HG02870 (cell line): ENCODE data around the gene CHERP.
"Not testable (repeated sequence)": the region's sequence is repeated elsewhere in the genome, so short reads cannot be mapped to it uniquely, and the experiment has no call there.

Source experiments
- ATAC-seq: cut with Tn5 transposase; IDR thresholded peaks from one replicate; pipeline ENCODE4 v1.9.1; 2021; ENCODE audit warnings: mild to moderate bottlenecking, moderate library complexity; ENCODE audit not compliant: unreplicated experiment

The CHERP gene

GRCh38 chr19:16482745-16483144 is 59.5 kb downstream of the CHERP start:
- no peak for ATAC-seq

DNA sequence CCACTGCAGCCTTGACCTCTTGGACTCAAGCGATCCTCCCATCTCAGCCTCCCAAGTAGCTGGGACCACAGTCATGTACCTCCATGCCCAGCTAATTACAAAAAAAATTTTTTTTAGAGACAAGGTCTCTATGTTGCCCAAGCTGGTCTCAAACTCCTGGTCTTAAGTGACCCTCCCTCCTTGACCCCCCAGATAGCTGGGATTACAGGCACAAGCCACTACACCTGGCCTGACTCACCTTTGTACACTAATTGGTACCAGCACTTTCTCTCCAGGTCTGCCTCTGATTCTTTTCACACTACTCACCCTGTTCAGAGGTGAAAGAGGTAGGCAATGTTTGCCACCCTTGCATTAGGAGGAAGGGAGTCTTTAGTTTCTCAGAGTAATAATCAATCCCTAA is 64.9 kb downstream of the CHERP start:
- ATAC-seq: no peak

- no peak for ATAC-seq
These were observed 65.8 kb downstream of the CHERP start for GRCh38 chr19:16476401-16476800.

- no peak for ATAC-seq
These were observed 68.3 kb downstream of the CHERP start for GRCh38 chr19:16473875-16474392.

DNA sequence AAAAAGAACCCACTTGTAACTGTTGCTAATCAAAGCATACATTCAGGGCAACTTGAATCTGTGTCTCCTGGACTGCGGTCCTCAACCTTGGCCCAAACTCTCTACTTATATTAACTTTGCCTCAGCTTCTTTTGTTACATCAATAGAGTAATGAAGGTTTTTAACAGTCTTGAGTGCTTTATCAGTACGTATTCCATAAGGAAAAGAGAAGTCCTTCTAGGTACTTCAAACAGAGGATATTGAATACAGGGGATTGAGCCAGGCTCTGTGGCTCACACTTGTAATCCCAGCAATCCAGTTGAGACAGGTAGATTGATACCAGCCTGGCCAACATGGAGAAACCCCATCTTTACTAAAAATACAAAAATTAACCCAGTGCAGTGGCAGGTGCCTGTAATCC is 69.2 kb downstream of the CHERP start:
- no peak for ATAC-seq

DNA sequence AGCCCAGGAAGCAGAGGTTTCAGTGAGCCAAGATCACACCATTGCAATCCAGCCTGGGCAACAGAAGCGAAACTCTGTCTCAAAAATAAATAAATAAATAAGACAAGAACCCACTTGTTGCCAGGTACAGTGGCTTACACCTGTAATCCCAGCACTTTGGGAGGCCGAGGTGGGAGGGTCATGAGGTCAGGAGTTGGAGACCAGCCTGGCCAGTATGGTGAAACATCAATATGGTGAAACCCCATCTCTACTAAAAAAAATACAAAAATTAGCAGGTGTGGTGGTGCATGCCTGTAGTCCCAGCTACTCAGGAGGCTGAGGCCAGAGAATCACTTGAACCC is 69.7 kb downstream of the CHERP start:
- not testable (repeated sequence) for ATAC-seq

GRCh38 chr19:16470911-16471811 is 71.1 kb downstream of the CHERP start:
- no peak for ATAC-seq

DNA sequence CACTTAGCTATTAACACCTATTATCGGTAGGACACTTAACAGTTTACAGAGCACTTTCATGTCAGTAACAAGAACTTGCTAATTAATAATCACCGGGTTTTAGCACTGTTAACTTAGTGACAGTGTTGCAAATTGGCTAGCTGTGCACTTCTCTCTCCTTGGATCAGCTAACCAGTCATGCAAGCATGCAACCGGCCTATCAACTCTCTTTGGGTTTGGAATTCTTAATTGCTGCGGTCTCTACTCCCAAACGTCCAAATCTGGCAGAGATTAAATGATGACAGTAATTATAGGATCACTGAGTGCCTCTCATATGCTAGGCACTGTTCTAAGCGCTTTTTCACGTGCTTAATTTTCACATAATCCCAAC is 71.7 kb downstream of the CHERP start:
- no peak for ATAC-seq
